Heart left ventricle (tissue), 13 donors: ENCODE results near the gene LMF1.

ENCODE experiments used
- POLR2A ChIP-seq, 2 donors: fragments of 450-650 bp; IDR thresholded peaks; one replicate each; pipeline ENCODE4 v1.6.1; 2017; ENCODE audit warnings: antibody characterized with exemption in 2 of 2, mild to moderate bottlenecking in 2 of 2, moderate library complexity in 2 of 2
- TF ChIP-seq, protein P1 (sequence below), 12 donors: fragments of 200-600 bp; sonication (generic) in 4 of 12; IDR thresholded peaks; one replicate each; pipeline versions ENCODE4 v1.5.0 to v1.8.0; 2018 to 2022; ENCODE audit warnings: antibody characterized with exemption in 12 of 12, mild to moderate bottlenecking in 5 of 12
- donor health status: ischemic (EF 13 %, LVEDD 7.1; RV severe dilation, severe dysfunction).
- donor health status: DM: no; HTN: yes; CAD: no.
- donor health status: DM: no; HTN: no; CAD: no.
- donor health status: ischemic (EF 25% LVEDD 6.9; RV normal size, moderate dysfunction).
- donor health status: ischemic (EF 25% LVEDD 5.7; RV mildly dilated, moderate dysfunction).
- donor health status: ischemic (EF 35%, LVEDD 5.7; RV mildly dilated, moderate dysfunction).
- donor health status: nonischemic (EF 11% LVEDD 7.7; RV severe dilation, severe dysfunction).
- donor health status: DM: yes; HTN: yes; CAD: no.
- donor health status: PGD.
- donor health status: ischemic (EF 29% LVEDD 5.4; RV normal size, mild dysfunction).
- donor health status: nonischemic (EF 23%, LVEDD 6.1; RV moderate dilation, normal function).

DNA sequence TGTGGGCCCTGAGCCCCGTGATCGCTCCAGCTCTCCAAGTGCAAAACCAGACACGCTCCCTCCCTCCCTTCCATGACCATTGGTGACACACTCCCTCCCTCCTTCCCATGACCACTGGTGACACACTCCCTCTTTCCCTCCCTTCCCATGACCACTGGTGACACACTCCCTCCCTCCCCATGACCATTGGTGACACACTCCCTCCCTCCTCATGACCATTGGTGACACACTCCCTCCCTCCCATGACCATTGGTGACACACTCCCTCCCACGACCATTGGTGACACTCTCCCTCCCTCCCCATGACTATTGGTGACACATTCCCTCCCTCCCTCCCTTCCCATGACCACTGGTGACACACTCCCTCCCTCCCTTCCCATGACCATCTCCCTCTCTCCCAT lies 56.3 kb downstream of the LMF1 start:
- TF ChIP-seq POLR2A (IDR thresholded peaks at IDR 0.05): no peak
- TF ChIP-seq, protein P1, sequence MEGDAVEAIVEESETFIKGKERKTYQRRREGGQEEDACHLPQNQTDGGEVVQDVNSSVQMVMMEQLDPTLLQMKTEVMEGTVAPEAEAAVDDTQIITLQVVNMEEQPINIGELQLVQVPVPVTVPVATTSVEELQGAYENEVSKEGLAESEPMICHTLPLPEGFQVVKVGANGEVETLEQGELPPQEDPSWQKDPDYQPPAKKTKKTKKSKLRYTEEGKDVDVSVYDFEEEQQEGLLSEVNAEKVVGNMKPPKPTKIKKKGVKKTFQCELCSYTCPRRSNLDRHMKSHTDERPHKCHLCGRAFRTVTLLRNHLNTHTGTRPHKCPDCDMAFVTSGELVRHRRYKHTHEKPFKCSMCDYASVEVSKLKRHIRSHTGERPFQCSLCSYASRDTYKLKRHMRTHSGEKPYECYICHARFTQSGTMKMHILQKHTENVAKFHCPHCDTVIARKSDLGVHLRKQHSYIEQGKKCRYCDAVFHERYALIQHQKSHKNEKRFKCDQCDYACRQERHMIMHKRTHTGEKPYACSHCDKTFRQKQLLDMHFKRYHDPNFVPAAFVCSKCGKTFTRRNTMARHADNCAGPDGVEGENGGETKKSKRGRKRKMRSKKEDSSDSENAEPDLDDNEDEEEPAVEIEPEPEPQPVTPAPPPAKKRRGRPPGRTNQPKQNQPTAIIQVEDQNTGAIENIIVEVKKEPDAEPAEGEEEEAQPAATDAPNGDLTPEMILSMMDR (IDR thresholded peaks at IDR 0.05): no peak
